B cell (primary cell): ENCODE measurements around the gene GINM1. TPM values are rescaled to one million over a fixed set of nuclear protein-coding genes. Genes with fewer than 3 reads are reported as not detected.

Experiments used
- ATAC-seq: fragments of 200-7000 bp; cut with Tn5 transposase; one replicate; pipeline ENCODE4 v1.10.0; 2021; ENCODE audit warnings: low read depth, mild to moderate bottlenecking, moderate number of reproducible peaks, moderate library complexity
- CTCF ChIA-PET: fragments of 350-600 bp; sonication (Branson Sonifier 250); formaldehyde crosslinking; loops from one replicate; lab custom pipeline; 2021; ENCODE audit warnings: antibody characterized with exemption, inconsistent platforms; lab: Charles Lee
- POLR2A ChIA-PET: fragments of 350-600 bp; sonication (Branson Sonifier 250); formaldehyde crosslinking; loops from one replicate; lab custom pipeline; 2021; ENCODE audit warnings: antibody characterized with exemption; lab: Charles Lee
- DNase-seq: peaks from one replicate; pipeline ENCODE4 v3.0.0; 2013
- H2AFZ ChIP-seq: 2 replicates; pipeline ENCODE4 v1.6.1; 2012; ENCODE audit warnings: mild to moderate bottlenecking, low read depth, low read length; ENCODE audit not compliant: insufficient read depth, poor library complexity, severe bottlenecking
- H3K27ac ChIP-seq, 2 donors: 1 replicate in 1 of 2; 2 replicates in 1 of 2; pipeline ENCODE4 v1.5.1; 2012 to 2013; ENCODE audit warnings: low read length in 2 of 2, mild to moderate bottlenecking in 2 of 2, moderate library complexity in 1 of 2
- H3K27me3 ChIP-seq, 4 experiments: fragments of 200-600 bp in 1 of 4; sonication (generic) in 1 of 4; replicated peaks in 1 of 4; 1 replicate in 2 of 4; 2 replicates in 2 of 4; pipeline versions ENCODE4 v1.6.1 to v1.7.0; 2013 to 2016; ENCODE audit warnings: low read length in 3 of 4, mild to moderate bottlenecking in 2 of 4, mixed read lengths in 1 of 4, moderate library complexity in 1 of 4; ENCODE audit not compliant: insufficient read depth in 4 of 4, control insufficient read depth in 3 of 4; ENCODE audit errors: control extremely low read depth in 1 of 4
- H3K36me3 ChIP-seq, 2 experiments: replicated peaks in 1 of 2; 1 replicate in 1 of 2; 2 replicates in 1 of 2; pipeline versions ENCODE4 v1.6.1 to v1.7.1; 2013; ENCODE audit warnings: low read length in 1 of 2; ENCODE audit not compliant: insufficient read depth in 2 of 2, control insufficient read depth in 1 of 2; ENCODE audit errors: control extremely low read depth in 1 of 2, extremely low read depth in 1 of 2
- H3K4me1 ChIP-seq, 2 donors: fragments of 200-600 bp in 1 of 2; sonication (generic) in 1 of 2; 1 replicate in 1 of 2; 2 replicates in 1 of 2; pipeline versions ENCODE4 v1.5.1 to v1.6.1; 2013 to 2017; ENCODE audit warnings: low read length in 2 of 2; ENCODE audit not compliant: control insufficient read depth in 2 of 2, insufficient read depth in 2 of 2
- H3K4me2 ChIP-seq: replicated peaks from 2 replicates; pipeline ENCODE3; 2012; ENCODE audit warnings: mild to moderate bottlenecking, low read depth, low read length; ENCODE audit not compliant: poor library complexity, severe bottlenecking
- H3K4me3 ChIP-seq, 5 experiments: fragments of 200-600 bp in 1 of 5; sonication (generic) in 1 of 5; 1 replicate in 3 of 5; 2 replicates in 2 of 5; pipeline versions ENCODE4 v1.5.1 to v1.7.0; 2011 to 2016; ENCODE audit warnings: low read length in 4 of 5, mild to moderate bottlenecking in 4 of 5, low read depth in 2 of 5, control low read depth in 1 of 5, moderate library complexity in 1 of 5; ENCODE audit not compliant: insufficient read depth in 1 of 5; ENCODE audit errors: control extremely low read depth in 1 of 5, extremely low read depth in 1 of 5
- H3K79me2 ChIP-seq: fragments of 200-600 bp; sonication (generic); one replicate; pipeline ENCODE4 v1.6.0; 2016; ENCODE audit warnings: low read length; ENCODE audit not compliant: control insufficient read depth, insufficient read depth
- H3K9ac ChIP-seq: fragments of 200-600 bp; sonication (generic); 2 replicates; pipeline ENCODE4 v1.6.1; 2017; ENCODE audit warnings: mild to moderate bottlenecking, low read length, moderate library complexity
- H3K9me3 ChIP-seq, 3 donors: one replicate each; pipeline versions ENCODE4 v1.6.1 to v1.7.1; 2013; ENCODE audit warnings: low read length in 2 of 3; ENCODE audit not compliant: control insufficient read depth in 2 of 3, insufficient read depth in 1 of 3; ENCODE audit errors: control extremely low read depth in 1 of 3
- H4K20me1 ChIP-seq: 2 replicates; pipeline ENCODE4 v1.6.0; 2012; ENCODE audit warnings: mild to moderate bottlenecking, low read length; ENCODE audit not compliant: insufficient read depth, control insufficient read depth, poor library complexity, severe bottlenecking
- H3K27ac Mint-ChIP-seq: one replicate; pipeline ENCODE4 v1.8.0; 2021; ENCODE audit warnings: mixed read lengths
- H3K27me3 Mint-ChIP-seq: one replicate; pipeline ENCODE4 v1.8.0; 2021; ENCODE audit warnings: mixed read lengths
- H3K4me1 Mint-ChIP-seq: one replicate; pipeline ENCODE4 v1.8.0; 2021; ENCODE audit warnings: mixed read lengths
- H3K4me3 Mint-ChIP-seq: one replicate; pipeline ENCODE4 v1.8.0; 2021; ENCODE audit warnings: mixed read lengths
- H3K9me3 Mint-ChIP-seq: one replicate; pipeline ENCODE4 v1.8.0; 2022; ENCODE audit warnings: mixed read lengths; ENCODE audit not compliant: insufficient read depth
- CTCF ChIP-seq: fragments of 200-600 bp; IDR thresholded peaks from one replicate; pipeline ENCODE4 v1.8.0; 2022; ENCODE audit warnings: antibody characterized with exemption, mild to moderate bottlenecking
- EZH2 ChIP-seq: IDR thresholded peaks from 2 replicates; pipeline ENCODE4 v1.6.1; 2012; ENCODE audit warnings: borderline replicate concordance, low read depth, mild to moderate bottlenecking, moderate library complexity, low read length; ENCODE audit not compliant: insufficient read depth, poor library complexity, severe bottlenecking
- whole genome bisulfite sequencing: methylation state at CpG from one replicate; pipeline ENCODE4 v1.1.5; 2013; ENCODE audit warnings: missing lambda C conversion rate; ENCODE audit not compliant: insufficient coverage; 5-methylcytosine and 5-hydroxymethylcytosine counted together
- intact Hi-C: fragments of 100-400 bp; cut with micrococcal nuclease; formaldehyde crosslinking; loops from one replicate; pipeline ENCODE4 v1.10.0; 2022
- polyA plus RNA-seq: library from polyadenylated mRNA; depleted of rRNA; stranded (reverse); fragments of >200 nt; gene quantifications from 2 replicates; pipeline ENCODE4 v1.2.3, GENCODE V29; 2012
- total RNA-seq, 2 donors: library from RNA; stranded (reverse); fragments of 120-200 nt in 1 of 2; gene quantifications; 1 replicate in 1 of 2; 2 replicates in 1 of 2; pipeline versions ENCODE4 v1.2.3 to v1.2.4, GENCODE V29; 2013 to 2022

The GINM1 gene
- total and polyA plus RNA-seq, 2 donors (not counting 1 experiment from before 2014, with no cell fraction given): 14.4 to 23.0 TPM

GRCh38 chr6:149529650-149530049, 36.5 kb upstream of the GINM1 start:
- TF ChIP-seq CTCF (no peak), EZH2 (no peak)
- no peaks in the 10 kb centered on the region for H3K4me1 ChIP-seq
- no peak overlapping the region for H3K9ac ChIP-seq
- Mint-ChIP-seq H3K4me3 (no peak overlapping the region), H3K27me3 (no peaks in the 10 kb centered on the region), H3K27ac (no peak overlapping the region), H3K9me3 (no peaks in the 10 kb centered on the region), H3K4me1 (no peaks in the 10 kb centered on the region)
- no peaks in the 10 kb centered on the region for H3K27me3 ChIP-seq
- H3K4me2 ChIP-seq: no peak overlapping the region
- WGBS: 96% methylated on average over 4 of the region's 5 CpGs
- peaks cover 12 to 80% of the 10 kb centered on the region in 2 experiments for H3K36me3 ChIP-seq
- no peaks in the 10 kb centered on the region for H4K20me1 ChIP-seq
- H3K27ac ChIP-seq: no peak overlapping the region
- ChIA-PET POLR2A (no interaction called here), CTCF (no interaction called here)
- intact Hi-C loops: no loop called here
- peaks cover 18% of the 10 kb centered on the region for H3K79me2 ChIP-seq
- no peak overlapping the region for H2AFZ ChIP-seq
- no peak overlapping the region for H3K4me3 ChIP-seq
- ATAC-seq: no peak
- no peak for DNase-seq
- no peaks in the 10 kb centered on the region for H3K9me3 ChIP-seq

GRCh38 chr6:149534742-149535141, 31.4 kb upstream of the GINM1 start:
- POLR2A ChIA-PET: no interaction called here

More at GRCh38 chr6:149534742-149535141, 31.4 kb upstream of the GINM1 start:
- Histone ChIP-seq H3K4me3 (no peak overlapping the region), H4K20me1 (peaks cover 14% of the 10 kb centered on the region), H3K9ac (no peak overlapping the region), H3K79me2 (peaks cover 30% of the 10 kb centered on the region), H3K9me3 (no peaks in the 10 kb centered on the region), H3K36me3 (peaks cover 12 to 90% of the 10 kb centered on the region in 2 experiments), H3K27ac (no peak overlapping the region), H3K27me3 (no peaks in the 10 kb centered on the region), H3K4me1 (no peaks in the 10 kb centered on the region), H3K4me2 (no peak overlapping the region), H2AFZ (no peak overlapping the region)
- CTCF ChIA-PET: no interaction called here
- H3K9me3 Mint-ChIP-seq: no peaks in the 10 kb centered on the region
- intact Hi-C loops: no loop called here
- H3K4me1 Mint-ChIP-seq: no peaks in the 10 kb centered on the region
- no peaks in the 10 kb centered on the region for H3K27me3 Mint-ChIP-seq
- no peak overlapping the region for H3K4me3 Mint-ChIP-seq
- DNase-seq: no peak
- no peak for ATAC-seq
- H3K27ac Mint-ChIP-seq: no peak overlapping the region
- no CpG with 5 or more reads among the region's 1 CpG for WGBS
- TF ChIP-seq EZH2 (no peak), CTCF (no peak)
